GM21576 (cell line): ENCODE results near the gene ZNF502.

Experiments used
- ATAC-seq: cut with Tn5 transposase; IDR thresholded peaks from one replicate; pipeline ENCODE4 v1.9.1; 2021; ENCODE audit warnings: mild to moderate bottlenecking, moderate library complexity; ENCODE audit not compliant: unreplicated experiment

Gene ZNF502

GRCh38 chr3:44764248-44764647 lies 51.8 kb downstream of the ZNF502 start:
- no peak for ATAC-seq

- no peak for ATAC-seq
Observed at GRCh38 chr3:44771424-44772098, 59.1 kb downstream of the ZNF502 start.

DNA sequence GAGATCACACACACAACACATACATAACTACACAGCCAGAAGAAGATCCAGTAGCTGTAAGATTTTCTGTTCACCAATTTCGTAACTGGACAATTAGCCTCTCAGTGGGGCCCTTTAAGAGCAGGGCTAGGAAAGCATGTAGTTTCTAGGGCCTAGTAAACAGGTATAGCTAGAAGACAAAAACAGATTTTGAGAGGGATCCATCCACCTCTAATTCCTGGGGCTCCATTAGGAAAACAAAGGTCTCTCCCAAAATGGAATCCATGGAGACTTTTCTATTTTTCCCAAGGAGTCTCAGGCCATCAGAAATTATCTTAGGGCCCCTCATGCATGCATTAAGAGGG lies 59.6 kb downstream of the ZNF502 start:
- no peak for ATAC-seq
